Measurements from ENCODE around the gene CD19. TPM values are rescaled to one million over a fixed set of nuclear protein-coding genes. Genes with fewer than 3 reads are reported as not detected.

The CD19 gene
- total and polyA plus RNA-seq, 10 of the 15 experiments (the other 5 are each of a cell fraction or from before 2014, with no cell fraction given): 1.2 to 125 (median 77.2) TPM

DNA sequence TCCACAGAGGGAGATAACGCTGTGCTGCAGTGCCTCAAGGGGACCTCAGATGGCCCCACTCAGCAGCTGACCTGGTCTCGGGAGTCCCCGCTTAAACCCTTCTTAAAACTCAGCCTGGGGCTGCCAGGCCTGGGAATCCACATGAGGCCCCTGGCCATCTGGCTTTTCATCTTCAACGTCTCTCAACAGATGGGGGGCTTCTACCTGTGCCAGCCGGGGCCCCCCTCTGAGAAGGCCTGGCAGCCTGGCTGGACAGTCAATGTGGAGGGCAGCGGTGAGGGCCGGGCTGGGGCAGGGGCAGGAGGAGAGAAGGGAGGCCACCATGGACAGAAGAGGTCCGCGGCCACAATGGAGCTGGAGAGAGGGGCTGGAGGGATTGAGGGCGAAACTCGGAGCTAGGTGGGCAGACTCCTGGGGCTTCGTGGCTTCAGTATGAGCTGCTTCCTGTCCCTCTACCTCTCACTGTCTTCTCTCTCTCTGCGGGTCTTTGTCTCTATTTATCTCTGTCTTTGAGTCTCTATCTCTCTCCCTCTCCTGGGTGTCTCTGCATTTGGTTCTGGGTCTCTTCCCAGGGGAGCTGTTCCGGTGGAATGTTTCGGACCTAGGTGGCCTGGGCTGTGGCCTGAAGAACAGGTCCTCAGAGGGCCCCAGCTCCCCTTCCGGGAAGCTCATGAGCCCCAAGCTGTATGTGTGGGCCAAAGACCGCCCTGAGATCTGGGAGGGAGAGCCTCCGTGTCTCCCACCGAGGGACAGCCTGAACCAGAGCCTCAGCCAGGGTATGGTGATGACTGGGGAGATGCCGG lies 769 bp downstream of the CD19 start (continued):
- 0 out of 2 replicates have a peak, but pooled peaks have one; percentile 25 for TF ChIP-seq E2F4 (IDR thresholded peaks at IDR 0.05; ENCODE audit: low read depth, low read length)
- no peak for TF ChIP-seq PAX5 (IDR thresholded peaks at IDR 0.05; ENCODE audit: borderline replicate concordance, low read depth, low read length)
- no peak for TF ChIP-seq ESRRA (IDR thresholded peaks at IDR 0.05; ENCODE audit: low read length)
- no peak for TF ChIP-seq ATF7 (IDR thresholded peaks at IDR 0.05; ENCODE audit: low read depth)
- TF ChIP-seq ZSCAN29 (IDR thresholded peaks at IDR 0.05): peak; percentile 21; the same call in 1 of the 2 replicates
- TF ChIP-seq CHD2 (IDR thresholded peaks at IDR 0.05; ENCODE audit: borderline replicate concordance, low read depth, low read length): no peak
- TF ChIP-seq BACH1 (IDR thresholded peaks at IDR 0.05; ENCODE audit: borderline replicate concordance): 0 out of 2 replicates have a peak, but pooled peaks have one; percentile 9
- no peak for TF ChIP-seq FOXK2 (IDR thresholded peaks at IDR 0.05)
- 0 out of 2 replicates have a peak, but pooled peaks have one; percentile 14 for TF ChIP-seq SMC3 (IDR thresholded peaks at IDR 0.05; ENCODE audit: borderline replicate concordance, low read length)
- TF ChIP-seq, protein P1, sequence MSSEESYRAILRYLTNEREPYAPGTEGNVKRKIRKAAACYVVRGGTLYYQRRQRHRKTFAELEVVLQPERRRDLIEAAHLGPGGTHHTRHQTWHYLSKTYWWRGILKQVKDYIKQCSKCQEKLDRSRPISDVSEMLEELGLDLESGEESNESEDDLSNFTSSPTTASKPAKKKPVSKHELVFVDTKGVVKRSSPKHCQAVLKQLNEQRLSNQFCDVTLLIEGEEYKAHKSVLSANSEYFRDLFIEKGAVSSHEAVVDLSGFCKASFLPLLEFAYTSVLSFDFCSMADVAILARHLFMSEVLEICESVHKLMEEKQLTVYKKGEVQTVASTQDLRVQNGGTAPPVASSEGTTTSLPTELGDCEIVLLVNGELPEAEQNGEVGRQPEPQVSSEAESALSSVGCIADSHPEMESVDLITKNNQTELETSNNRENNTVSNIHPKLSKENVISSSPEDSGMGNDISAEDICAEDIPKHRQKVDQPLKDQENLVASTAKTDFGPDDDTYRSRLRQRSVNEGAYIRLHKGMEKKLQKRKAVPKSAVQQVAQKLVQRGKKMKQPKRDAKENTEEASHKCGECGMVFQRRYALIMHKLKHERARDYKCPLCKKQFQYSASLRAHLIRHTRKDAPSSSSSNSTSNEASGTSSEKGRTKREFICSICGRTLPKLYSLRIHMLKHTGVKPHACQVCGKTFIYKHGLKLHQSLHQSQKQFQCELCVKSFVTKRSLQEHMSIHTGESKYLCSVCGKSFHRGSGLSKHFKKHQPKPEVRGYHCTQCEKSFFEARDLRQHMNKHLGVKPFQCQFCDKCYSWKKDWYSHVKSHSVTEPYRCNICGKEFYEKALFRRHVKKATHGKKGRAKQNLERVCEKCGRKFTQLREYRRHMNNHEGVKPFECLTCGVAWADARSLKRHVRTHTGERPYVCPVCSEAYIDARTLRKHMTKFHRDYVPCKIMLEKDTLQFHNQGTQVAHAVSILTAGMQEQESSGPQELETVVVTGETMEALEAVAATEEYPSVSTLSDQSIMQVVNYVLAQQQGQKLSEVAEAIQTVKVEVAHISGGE (CRISPR knock-in tag; IDR thresholded peaks at IDR 0.05): no peak
- no peak for TF ChIP-seq NR2C1 (IDR thresholded peaks at IDR 0.05)
- TF ChIP-seq, protein P2, sequence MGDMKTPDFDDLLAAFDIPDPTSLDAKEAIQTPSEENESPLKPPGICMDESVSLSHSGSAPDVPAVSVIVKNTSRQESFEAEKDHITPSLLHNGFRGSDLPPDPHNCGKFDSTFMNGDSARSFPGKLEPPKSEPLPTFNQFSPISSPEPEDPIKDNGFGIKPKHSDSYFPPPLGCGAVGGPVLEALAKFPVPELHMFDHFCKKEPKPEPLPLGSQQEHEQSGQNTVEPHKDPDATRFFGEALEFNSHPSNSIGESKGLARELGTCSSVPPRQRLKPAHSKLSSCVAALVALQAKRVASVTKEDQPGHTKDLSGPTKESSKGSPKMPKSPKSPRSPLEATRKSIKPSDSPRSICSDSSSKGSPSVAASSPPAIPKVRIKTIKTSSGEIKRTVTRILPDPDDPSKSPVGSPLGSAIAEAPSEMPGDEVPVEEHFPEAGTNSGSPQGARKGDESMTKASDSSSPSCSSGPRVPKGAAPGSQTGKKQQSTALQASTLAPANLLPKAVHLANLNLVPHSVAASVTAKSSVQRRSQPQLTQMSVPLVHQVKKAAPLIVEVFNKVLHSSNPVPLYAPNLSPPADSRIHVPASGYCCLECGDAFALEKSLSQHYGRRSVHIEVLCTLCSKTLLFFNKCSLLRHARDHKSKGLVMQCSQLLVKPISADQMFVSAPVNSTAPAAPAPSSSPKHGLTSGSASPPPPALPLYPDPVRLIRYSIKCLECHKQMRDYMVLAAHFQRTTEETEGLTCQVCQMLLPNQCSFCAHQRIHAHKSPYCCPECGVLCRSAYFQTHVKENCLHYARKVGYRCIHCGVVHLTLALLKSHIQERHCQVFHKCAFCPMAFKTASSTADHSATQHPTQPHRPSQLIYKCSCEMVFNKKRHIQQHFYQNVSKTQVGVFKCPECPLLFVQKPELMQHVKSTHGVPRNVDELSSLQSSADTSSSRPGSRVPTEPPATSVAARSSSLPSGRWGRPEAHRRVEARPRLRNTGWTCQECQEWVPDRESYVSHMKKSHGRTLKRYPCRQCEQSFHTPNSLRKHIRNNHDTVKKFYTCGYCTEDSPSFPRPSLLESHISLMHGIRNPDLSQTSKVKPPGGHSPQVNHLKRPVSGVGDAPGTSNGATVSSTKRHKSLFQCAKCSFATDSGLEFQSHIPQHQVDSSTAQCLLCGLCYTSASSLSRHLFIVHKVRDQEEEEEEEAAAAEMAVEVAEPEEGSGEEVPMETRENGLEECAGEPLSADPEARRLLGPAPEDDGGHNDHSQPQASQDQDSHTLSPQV (IDR thresholded peaks at IDR 0.05): no peak
- TF ChIP-seq NBN (IDR thresholded peaks at IDR 0.05): peak; percentile 58; the same call in 1 of the 2 replicates
- TF ChIP-seq ASH2L (IDR thresholded peaks at IDR 0.05; ENCODE audit: borderline replicate concordance, low read depth): no peak

Measured in GM12878 (cell line).